Uterus (tissue), 4 donors: ENCODE results near the gene RFX4. TPM values are rescaled to one million over a fixed set of nuclear protein-coding genes. Genes with fewer than 3 reads are reported as not detected.

Experiments used
- DNase-seq, 2 donors: peaks; one replicate each; pipeline ENCODE4 v3.0.0-alpha.2; 2019 to 2020
- H3K27ac ChIP-seq, 2 donors: fragments of 200-600 bp; sonication (generic); 1 replicate in 1 of 2; 2 replicates in 1 of 2; pipeline ENCODE4 v1.5.1; 2016 to 2018
- H3K27me3 ChIP-seq, 2 donors: fragments of 200-600 bp; sonication (generic); one replicate each; pipeline ENCODE4 v1.5.1; 2018 to 2019; ENCODE audit warnings: control low read depth in 1 of 2
- H3K36me3 ChIP-seq, 2 donors: fragments of 200-600 bp; sonication (generic); one replicate each; pipeline ENCODE4 v1.5.1; 2019; ENCODE audit warnings: control low read depth in 1 of 2
- H3K4me1 ChIP-seq, 2 donors: fragments of 200-600 bp; sonication (generic); one replicate each; pipeline ENCODE4 v1.5.1; 2018 to 2019; ENCODE audit warnings: control low read depth in 1 of 2
- H3K4me3 ChIP-seq, 2 donors: fragments of 200-600 bp; sonication (generic); 1 replicate in 1 of 2; 2 replicates in 1 of 2; pipeline ENCODE4 v1.5.1; 2018 to 2019; ENCODE audit warnings: mild to moderate bottlenecking in 1 of 2
- H3K9me3 ChIP-seq, 2 donors: fragments of 200-600 bp; sonication (generic); one replicate each; pipeline ENCODE4 v1.5.1; 2019; ENCODE audit warnings: control low read depth in 1 of 2
- CTCF ChIP-seq, 4 experiments: fragments of 200-600 bp in 2 of 4; fragments of 450-650 bp in 2 of 4; sonication (generic) in 2 of 4; IDR thresholded peaks; one replicate each; pipeline ENCODE4 v1.5.1; 2016 to 2019; ENCODE audit warnings: antibody characterized with exemption in 4 of 4, mild to moderate bottlenecking in 2 of 4, moderate library complexity in 1 of 4
- POLR2A ChIP-seq, 2 donors: fragments of 450-650 bp; IDR thresholded peaks; one replicate each; pipeline ENCODE4 v1.6.1; 2016; ENCODE audit warnings: antibody characterized with exemption in 2 of 2, mild to moderate bottlenecking in 1 of 2, moderate library complexity in 1 of 2
- intact Hi-C: fragments of 100-400 bp; cut with DNase I; formaldehyde crosslinking; loops from one replicate; pipeline ENCODE4 v1.15.1; 2023; ENCODE audit warnings: low total_unique reads
- total RNA-seq, 4 donors: library from RNA; depleted of rRNA in 3 of 4; stranded (reverse); fragments of >200 nt in 3 of 4; gene quantifications; one replicate each; pipeline versions ENCODE4 v1.1.0 to v1.2.4, GENCODE V29; 2014 to 2023
- donor health status: DM: yes; HTN: yes; CAD: no.

RFX4 gene
- total RNA-seq, 4 donors from 2014 or later = not detected

- H3K4me3 ChIP-seq = no peak overlapping the region
- no peaks in the 10 kb centered on the region for H3K9me3 ChIP-seq
- no peaks in the 10 kb centered on the region for H3K27me3 ChIP-seq
- H3K27ac ChIP-seq = no peak overlapping the region
- DNase-seq = no peak
- H3K4me1 ChIP-seq = no peaks in the 10 kb centered on the region
- intact Hi-C loops = no loop called here
- no peaks in the 10 kb centered on the region for H3K36me3 ChIP-seq
- TF ChIP-seq CTCF (IDR thresholded peaks at IDR 0.05) (no peak), POLR2A (IDR thresholded peaks at IDR 0.05) (no peak)
Observed at GRCh38 chr12:106750524-106750923, 167.7 kb downstream of the RFX4 start.

GRCh38 chr12:106753526-106753925 is 170.7 kb downstream of the RFX4 start:
- DNase-seq = no peak
- TF ChIP-seq POLR2A (IDR thresholded peaks at IDR 0.05) (no peak), CTCF (IDR thresholded peaks at IDR 0.05) (no peak)
- intact Hi-C loops = no loop called here

DNA sequence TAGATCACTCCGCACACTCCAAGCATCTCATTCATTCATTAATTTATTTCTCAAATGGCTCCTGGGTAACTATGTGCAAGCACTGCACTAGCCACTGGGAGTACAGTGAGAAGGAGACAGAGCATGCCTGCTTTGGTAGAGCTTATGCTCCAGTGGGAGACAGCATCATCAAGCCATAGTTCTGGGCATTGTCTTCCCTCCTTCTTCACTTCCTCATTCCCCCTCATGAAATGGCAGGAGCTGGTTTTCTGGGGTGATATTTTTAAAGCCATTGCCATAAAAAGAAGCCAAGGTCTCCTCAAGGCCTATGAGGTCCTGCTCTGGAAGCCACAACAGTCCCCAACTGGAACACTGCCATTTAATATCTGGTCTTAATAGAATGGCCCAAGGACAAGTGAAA is 171.5 kb downstream of the RFX4 start:
- no peak for DNase-seq
- Histone ChIP-seq H3K4me1 (no peaks in the 10 kb centered on the region), H3K27me3 (no peaks in the 10 kb centered on the region), H3K27ac (no peak overlapping the region), H3K9me3 (no peaks in the 10 kb centered on the region), H3K4me3 (no peak overlapping the region), H3K36me3 (no peaks in the 10 kb centered on the region)
- TF ChIP-seq CTCF (IDR thresholded peaks at IDR 0.05) = no peak
- no peak for TF ChIP-seq POLR2A (IDR thresholded peaks at IDR 0.05)
- intact Hi-C loops = no loop called here

More at GRCh38 chr12:106753526-106753925, 170.7 kb downstream of the RFX4 start:
- Histone ChIP-seq H3K9me3 (no peaks in the 10 kb centered on the region), H3K27ac (no peak overlapping the region), H3K4me3 (no peak overlapping the region), H3K36me3 (no peaks in the 10 kb centered on the region), H3K4me1 (no peaks in the 10 kb centered on the region), H3K27me3 (no peaks in the 10 kb centered on the region)

- TF ChIP-seq POLR2A (IDR thresholded peaks at IDR 0.05) = no peak
- no peak for TF ChIP-seq CTCF (IDR thresholded peaks at IDR 0.05)
Observed at GRCh38 chr12:106757623-106758348, 175.0 kb downstream of the RFX4 start.

DNA sequence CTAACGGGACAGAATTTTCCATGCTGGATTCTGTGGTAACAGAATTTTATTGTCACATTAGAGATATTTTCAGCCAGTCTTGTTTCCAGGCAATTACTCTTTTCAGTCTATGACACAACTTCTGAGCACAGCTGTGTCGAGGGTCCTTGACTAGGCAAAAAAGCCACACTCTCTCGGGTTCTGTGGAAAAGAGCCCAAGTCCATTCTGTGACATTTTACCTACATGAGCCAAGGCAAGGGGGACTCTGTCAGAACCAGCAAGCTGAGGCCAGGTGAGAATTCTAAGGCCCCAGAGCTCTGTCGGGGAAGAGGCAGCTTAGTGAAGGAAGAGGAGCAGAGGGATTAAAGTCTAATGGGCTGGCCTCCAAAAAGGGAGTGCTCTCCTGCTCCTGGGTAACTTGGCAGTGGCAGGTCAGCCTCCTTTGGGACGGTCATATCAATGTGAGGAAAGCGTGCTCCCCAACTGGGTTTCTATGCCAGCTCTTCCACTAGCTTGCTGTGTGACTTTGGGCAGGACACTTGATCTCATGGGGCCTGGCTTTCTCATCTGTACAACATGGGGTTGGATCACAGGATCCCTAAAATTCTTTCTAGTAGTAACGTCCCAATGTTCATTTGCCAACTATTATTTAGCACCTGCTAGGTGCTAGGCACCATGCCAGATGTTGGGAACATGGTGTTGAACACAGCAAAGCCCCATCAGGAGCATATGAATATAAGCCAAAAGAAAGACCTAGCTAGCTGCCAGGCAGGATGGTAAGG is 175.7 kb downstream of the RFX4 start:
- no peak for DNase-seq
- H3K9me3 ChIP-seq = no peaks in the 10 kb centered on the region
- no peaks in the 10 kb centered on the region for H3K4me1 ChIP-seq
- H3K36me3 ChIP-seq = no peaks in the 10 kb centered on the region
- intact Hi-C loops = no loop called here
- no peaks in the 10 kb centered on the region for H3K27me3 ChIP-seq
- H3K27ac ChIP-seq = no peak overlapping the region
- TF ChIP-seq CTCF (IDR thresholded peaks at IDR 0.05) (no peak), POLR2A (IDR thresholded peaks at IDR 0.05) (no peak)
- no peak overlapping the region for H3K4me3 ChIP-seq

More at GRCh38 chr12:106757623-106758348, 175.0 kb downstream of the RFX4 start:
- DNase-seq = no peak
- no peaks in the 10 kb centered on the region for H3K9me3 ChIP-seq
- H3K27me3 ChIP-seq = no peaks in the 10 kb centered on the region
- intact Hi-C loops = no loop called here
- no peak overlapping the region for H3K4me3 ChIP-seq
- no peaks in the 10 kb centered on the region for H3K36me3 ChIP-seq
- H3K4me1 ChIP-seq = no peaks in the 10 kb centered on the region
- no peak overlapping the region for H3K27ac ChIP-seq
